Renal cortical epithelial cell (primary cell): ENCODE results near the gene NUTM1. TPM values are rescaled to one million over a fixed set of nuclear protein-coding genes. Genes with fewer than 3 reads are reported as not detected.

Experiments
- total RNA-seq: library from RNA; depleted of rRNA; stranded (reverse); fragments of >200 nt; gene quantifications from 2 replicates; pipeline ENCODE4 v1.2.3, GENCODE V29; 2014

Gene NUTM1
- total RNA-seq, 1 donor from 2014 or later: not detected

Other genes with a start within 250 kb of the NUTM1 start
- gene EMC7, start 241.5 kb upstream of the NUTM1 start, total RNA-seq: 23.8 and 66.6 TPM in 2 replicates
- gene PGBD4, start 241.2 kb upstream of the NUTM1 start, total RNA-seq: 1.0 and 3.3 TPM in 2 replicates
- 51.9 and 54.5 TPM in 2 replicates for gene KATNBL1, start 133.2 kb upstream of the NUTM1 start, total RNA-seq
- 143 and 257 TPM in 2 replicates for gene EMC4, start 118.3 kb upstream of the NUTM1 start, total RNA-seq
- gene SLC12A6, start 5.5 kb upstream of the NUTM1 start, total RNA-seq: 10.1 and 19.8 TPM in 2 replicates
- gene NOP10, start 179 bp upstream of the NUTM1 start, total RNA-seq: 147 and 242 TPM in 2 replicates
- gene LPCAT4, start 23.9 kb downstream of the NUTM1 start, total RNA-seq: 8.2 and 12.6 TPM in 2 replicates
- 8.0 and 25.8 TPM in 2 replicates for gene GOLGA8A, start 94.5 kb downstream of the NUTM1 start, total RNA-seq
- 8.3 and 61.7 TPM in 2 replicates for gene GOLGA8B, start 240.3 kb downstream of the NUTM1 start, total RNA-seq